GM10847 (cell line): ENCODE data around the gene EIF4B.

ENCODE experiments used
- POLR2A ChIP-seq: IDR thresholded peaks from 2 replicates; pipeline ENCODE4 v1.6.1; 2011; ENCODE audit not compliant: insufficient read length; ENCODE audit errors: extremely low read depth

The EIF4B gene

GRCh38 chr12:53068811-53069585 lies 62.7 kb downstream of the EIF4B start:
- TF ChIP-seq POLR2A: no peak

GRCh38 chr12:53069621-53070410 lies 63.6 kb downstream of the EIF4B start:
- TF ChIP-seq POLR2A: no peak

GRCh38 chr12:53070877-53071492 lies 64.7 kb downstream of the EIF4B start:
- no peak for TF ChIP-seq POLR2A

DNA sequence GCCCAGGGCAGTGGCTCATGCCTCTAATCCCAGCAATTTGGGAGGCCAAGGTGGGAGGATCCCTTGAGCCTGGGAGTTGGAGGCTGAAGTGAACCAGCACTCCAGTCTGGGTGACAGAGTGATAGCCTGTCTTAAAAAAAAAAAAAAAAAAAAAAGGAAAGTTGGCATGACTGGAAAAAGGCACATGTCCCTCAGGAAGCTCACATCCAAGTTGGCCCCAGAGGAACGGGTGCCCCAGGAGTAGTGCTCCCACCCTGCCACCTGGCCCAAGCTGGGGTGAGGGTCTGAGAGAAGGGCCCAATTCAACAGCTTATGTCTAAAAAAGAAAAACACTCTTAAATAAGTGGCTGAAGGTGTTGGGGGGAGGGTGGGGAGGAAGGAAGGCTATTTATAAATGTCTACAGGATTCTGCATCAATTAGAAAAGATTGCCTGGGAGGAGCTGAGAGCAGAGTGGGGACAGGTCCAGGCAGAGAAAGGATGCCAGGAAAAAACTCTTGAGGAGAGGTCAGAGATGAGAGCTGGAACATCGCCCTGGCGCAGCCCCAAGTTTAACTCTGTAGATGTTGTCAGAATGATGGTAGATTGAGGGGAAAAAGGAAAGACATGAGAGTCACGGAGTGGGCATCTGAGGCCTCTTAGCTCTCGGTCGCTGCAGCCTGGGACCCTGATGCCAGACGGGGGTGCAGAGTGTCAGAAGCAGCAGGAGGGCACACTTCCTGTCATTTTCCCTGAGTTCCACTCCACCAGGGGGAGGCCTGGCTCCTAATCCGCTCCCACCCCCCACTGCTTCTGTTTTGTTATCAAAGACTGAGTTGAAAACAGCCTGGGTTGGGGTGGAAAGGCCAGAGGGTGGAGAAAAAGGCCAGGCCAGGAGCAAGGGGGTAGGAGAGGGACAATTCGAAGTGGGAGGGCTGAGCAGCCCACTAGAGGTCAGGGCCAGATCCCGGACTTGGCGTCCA lies 65.6 kb downstream of the EIF4B start:
- TF ChIP-seq POLR2A: no peak

DNA sequence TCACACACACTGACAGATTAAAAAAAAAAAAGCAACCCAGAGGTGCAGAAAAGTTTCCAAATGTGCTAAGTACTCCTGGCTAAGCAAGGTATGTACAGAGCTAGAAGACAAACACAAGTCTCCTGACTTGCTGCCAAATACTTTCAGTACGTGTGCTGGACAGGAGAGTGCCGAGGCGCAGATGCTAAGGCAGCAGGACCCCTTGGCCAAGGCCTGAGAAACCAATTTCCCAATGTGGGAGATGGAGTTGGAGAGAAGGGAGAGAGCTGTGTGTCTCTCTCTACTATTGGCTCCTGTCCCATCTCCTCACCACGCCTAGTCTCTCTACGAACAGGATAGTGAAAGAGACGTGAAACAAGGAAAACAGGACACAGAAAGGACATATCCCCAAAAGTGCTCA lies 67.6 kb downstream of the EIF4B start:
- no peak for TF ChIP-seq POLR2A

DNA sequence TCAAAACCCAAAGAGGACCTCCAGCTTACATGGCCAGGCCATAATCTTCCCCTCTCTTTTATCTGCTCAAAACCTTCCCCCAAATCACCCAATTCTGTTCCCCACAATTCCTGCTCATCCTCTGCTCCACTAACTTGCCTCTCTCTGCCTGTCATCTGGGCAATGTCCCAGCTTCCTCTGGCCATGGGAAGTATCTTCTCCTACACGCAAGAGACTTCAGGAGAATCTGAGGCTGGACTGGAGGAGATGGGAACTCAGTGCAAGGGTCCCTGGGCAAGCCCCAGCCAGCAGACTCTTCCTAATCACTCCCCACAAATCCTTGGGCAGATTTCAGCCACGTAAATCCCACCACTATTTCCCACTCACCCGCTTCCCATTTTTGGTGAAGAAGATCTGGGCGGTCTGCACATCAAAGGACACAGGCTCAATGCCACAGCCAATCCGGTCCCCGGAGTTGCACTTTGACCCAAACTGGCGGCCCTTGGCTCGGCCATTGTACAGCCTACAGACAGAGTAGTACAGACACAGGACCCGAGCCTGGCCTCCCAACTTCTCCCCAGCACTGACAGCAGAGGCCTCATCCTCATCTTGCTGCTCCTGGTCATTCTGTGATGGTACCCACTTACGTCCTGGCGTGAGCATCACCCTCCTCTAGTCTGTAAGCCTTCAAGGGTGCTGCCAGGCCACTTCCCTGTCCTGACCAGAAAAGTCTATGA lies 68.2 kb downstream of the EIF4B start:
- no peak for TF ChIP-seq POLR2A

DNA sequence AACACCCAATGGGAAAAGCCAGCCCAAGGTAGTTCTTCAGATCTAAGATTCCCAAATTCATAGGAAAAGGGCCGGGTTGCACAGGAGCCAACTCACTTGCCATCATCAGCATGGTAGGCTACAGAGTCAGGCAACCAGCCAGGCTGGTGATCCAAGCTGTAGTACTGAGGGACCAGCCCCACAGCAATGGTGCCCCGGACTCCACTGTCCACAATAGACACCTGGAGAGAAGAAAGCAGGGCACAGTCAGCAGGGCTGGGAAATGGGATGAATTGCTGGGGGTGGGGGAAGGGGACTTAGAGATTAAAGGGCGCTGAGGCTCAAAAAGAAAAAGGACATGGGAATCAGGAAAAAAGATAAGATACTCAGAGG lies 68.7 kb downstream of the EIF4B start:
- TF ChIP-seq POLR2A: no peak

DNA sequence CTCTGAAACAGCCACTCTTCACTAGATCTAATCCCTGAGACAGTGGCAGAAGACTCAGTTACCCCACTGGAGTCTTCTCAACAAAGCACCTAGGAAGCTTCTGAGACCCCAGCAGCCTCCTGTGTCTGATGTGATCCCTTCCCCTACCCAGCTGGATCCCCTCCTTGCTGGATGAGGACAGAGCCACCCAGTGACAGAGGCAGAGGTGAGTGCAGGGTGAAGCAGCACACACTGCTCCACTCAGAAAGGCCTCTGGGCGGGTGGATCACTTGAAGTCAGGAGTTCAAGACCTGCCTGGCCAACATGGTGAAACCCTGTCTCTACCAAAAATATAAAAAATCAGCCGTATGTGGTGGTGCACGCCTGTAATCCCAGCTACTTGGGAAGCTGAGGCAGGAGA lies 70.2 kb downstream of the EIF4B start:
- no peak for TF ChIP-seq POLR2A

- TF ChIP-seq POLR2A: no peak
Measured at GRCh38 chr12:53077030-53077429, 70.8 kb downstream of the EIF4B start.

DNA sequence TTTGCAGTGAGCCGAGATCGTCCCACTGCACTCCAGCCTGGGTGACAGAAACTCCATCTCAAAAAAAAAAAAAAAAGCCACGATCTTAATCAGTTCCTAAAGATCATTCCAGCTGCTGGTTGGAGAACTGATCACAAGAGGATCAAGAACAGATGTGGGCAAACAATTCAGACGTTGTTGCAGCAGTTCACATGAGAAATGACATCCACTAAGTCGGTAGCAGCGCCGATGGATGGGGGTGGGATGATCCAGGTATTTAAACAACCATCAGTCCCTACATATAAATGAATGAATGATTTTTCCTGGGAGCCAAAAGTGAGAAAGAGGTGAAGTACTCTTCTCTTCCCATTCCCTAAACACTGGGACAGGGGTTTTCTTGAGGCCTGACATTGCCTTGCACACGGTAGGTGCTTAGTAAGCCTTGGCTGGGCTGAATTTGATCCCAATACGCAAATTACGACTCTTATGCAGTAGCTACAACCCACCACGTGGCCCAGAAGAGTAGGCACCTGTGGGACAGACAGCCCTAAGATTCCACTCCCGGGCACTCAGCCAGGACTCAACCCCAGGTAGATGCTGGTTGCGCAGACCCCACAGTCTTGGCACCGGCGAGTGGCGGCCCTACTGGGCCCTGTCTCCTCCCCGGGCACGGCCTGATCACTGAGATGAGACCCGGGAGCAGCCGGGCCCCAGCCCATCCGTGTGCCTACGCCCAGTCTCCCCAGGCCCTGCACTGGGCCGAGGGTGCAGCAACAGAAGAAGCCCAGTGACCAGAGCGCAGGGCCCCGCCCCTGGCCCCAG lies 72.4 kb downstream of the EIF4B start:
- TF ChIP-seq POLR2A: no peak

GRCh38 chr12:53079226-53080117 lies 73.2 kb downstream of the EIF4B start, which contains the start of gene SPRYD3:
Gene SPRYD3, minus strand, starts transcription at chr12:53079390. Its CDS starts 57 bp downstream, at chr12:53079333.
- TF ChIP-seq POLR2A: peak; percentile 96

GRCh38 chr12:53082637-53083175 lies 76.5 kb downstream of the EIF4B start:
- no peak for TF ChIP-seq POLR2A

DNA sequence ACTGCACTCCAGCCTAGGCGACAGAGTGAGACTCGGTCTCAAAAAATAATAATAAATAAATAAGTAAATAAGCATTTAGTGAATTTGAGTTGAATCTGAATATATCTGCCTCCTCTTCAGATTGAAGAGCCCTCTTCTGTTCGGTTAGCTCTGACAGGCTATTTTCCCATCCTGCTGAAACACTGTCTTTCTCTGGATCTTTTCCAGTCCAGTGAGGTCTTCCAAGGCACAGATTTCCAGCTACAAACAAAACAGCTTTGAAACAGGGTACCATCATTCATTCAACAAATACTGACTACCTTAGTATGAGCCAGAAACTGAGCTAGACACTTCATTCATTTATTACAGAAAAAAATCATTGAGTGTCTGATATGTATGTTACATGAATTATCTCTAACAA lies 80.1 kb downstream of the EIF4B start:
- TF ChIP-seq POLR2A: no peak

- TF ChIP-seq POLR2A: no peak
Measured at GRCh38 chr12:53090105-53090504, 83.8 kb downstream of the EIF4B start.
